HL-60/S4 treated with retinoic acid at 250 ng/mL for 4 days and 3 days (cell line): Measurements from ENCODE around the gene ACTG2.

Experiments used
- in situ Hi-C: fragments of 300-500 bp; cut with MboI; formaldehyde crosslinking; loops from 2 replicates; pipeline ENCODE4 v1.7.0; 2022; ENCODE audit warnings: low sequenced_read_pairs

ACTG2 gene

DNA sequence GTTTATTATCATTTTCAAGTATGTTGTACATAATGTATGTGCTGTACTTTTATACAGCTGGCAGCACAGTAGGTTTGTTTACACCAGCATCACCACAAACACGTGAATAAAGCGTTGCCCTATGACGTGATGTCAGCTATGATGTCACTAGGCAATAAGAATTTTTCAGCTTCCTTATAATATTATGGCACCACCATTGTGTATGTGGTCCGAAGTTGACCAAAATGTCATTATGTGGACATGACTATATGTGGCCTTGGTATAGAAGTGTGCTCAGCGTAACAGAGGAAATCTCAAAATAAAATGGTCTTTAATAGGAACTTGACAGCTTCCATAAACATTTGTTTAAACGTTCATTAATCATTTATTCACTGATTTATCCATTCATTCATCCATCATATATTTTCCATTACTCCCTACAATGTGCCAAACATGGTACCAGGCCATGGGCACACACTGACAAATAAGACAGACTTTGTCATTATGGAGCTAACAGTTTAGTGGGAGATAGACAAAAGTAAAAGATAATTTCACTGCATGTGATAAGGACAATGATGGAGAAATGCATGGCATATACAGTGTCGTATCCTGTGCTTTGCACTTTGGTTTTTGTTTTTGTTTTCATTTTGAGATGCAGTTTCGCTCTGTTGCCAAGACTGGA lies 18.9 kb downstream of the ACTG2 start:
- in situ Hi-C loops = no loop called here

DNA sequence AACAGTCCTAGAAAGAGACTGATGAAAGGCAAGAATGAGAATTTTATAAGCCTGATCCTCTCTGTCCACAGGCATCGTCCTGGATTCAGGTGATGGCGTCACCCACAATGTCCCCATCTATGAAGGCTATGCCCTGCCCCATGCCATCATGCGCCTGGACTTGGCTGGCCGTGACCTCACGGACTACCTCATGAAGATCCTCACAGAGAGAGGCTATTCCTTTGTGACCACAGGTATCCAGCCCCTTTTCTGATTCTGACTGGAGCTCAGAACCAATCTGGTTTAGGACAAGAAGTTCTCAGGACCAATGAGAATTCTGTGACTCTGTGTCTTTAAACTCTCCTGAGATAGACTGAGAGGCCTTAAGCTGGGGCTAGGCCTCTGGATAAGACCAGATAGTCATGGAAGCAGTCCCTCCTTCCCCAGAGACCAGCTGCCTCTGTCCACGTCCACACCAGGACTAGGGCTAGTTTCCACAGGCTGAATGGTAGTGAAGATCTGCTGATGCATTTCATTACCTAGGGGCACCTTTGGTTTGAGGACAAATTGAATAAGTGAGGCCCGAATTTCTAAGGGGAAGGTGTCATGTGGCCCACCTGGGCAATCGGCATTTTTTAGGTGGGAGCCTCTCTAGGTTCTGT lies 20.7 kb downstream of the ACTG2 start:
- in situ Hi-C loops = no loop called here

DNA sequence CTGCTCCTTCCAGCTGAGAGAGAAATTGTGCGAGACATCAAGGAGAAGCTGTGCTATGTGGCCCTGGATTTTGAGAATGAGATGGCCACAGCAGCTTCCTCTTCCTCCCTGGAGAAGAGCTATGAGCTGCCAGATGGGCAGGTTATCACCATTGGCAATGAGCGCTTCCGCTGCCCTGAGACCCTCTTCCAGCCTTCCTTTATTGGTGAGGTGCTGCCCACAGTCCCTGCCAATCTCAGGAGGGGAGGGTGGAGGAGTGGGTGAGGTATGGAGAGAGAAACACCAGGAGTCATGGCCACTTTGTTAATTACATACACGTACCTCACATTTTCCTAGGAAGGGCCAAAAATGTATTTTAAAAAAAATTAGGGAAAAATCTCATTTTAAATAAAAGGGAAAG lies 21.9 kb downstream of the ACTG2 start:
- in situ Hi-C loops = no loop called here

GRCh38 chr2:73915437-73915993 lies 22.7 kb downstream of the ACTG2 start:
- in situ Hi-C loops = no loop called here

- in situ Hi-C loops = no loop called here
Measured at GRCh38 chr2:73916666-73917065, 23.9 kb downstream of the ACTG2 start.

GRCh38 chr2:73917296-73917695 lies 24.5 kb downstream of the ACTG2 start:
- in situ Hi-C loops = no loop called here

DNA sequence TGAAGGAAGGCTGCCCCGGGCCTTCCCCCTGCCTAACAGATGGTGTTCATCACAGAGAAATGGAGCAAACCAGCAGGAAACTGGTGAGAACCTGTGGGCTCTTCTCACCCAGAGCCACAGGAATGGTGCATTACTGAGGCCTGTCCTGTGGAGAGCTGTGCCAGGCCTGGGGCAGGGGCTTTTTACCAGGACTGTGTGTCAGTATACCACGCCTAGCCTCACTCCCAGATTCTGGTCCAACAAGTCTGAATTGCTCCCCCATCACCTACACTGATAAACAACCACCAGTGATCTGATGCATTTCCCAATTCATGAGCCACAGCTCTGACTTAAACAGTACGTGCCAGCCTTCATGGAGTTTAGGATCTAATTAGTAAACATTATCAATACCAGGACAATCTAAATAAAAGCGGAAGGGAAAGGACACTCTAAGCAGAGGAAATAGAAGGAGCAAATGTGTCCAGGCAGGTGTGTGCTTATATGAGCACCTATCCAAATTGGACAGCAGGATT lies 24.9 kb downstream of the ACTG2 start:
- in situ Hi-C loops = no loop called here

DNA sequence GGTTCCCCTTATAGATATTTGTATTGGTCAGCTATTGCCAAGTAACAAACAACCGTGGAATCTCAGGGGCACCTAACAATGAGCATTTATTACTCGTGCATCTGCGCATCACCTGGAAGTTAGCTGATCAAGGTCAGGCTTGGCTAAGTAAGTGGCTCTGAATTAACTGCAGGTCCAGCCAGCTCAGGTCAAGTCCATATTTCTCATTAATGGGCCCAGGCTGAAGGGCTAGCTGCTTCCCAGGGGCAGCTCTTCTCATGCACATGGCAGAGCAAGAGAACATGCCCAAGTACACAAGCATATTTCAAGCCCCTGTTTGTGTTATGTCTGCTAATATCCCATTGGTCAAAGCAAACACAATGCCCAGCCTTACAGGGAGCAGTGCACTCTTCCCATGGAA lies 26.0 kb downstream of the ACTG2 start:
- in situ Hi-C loops = no loop called here

DNA sequence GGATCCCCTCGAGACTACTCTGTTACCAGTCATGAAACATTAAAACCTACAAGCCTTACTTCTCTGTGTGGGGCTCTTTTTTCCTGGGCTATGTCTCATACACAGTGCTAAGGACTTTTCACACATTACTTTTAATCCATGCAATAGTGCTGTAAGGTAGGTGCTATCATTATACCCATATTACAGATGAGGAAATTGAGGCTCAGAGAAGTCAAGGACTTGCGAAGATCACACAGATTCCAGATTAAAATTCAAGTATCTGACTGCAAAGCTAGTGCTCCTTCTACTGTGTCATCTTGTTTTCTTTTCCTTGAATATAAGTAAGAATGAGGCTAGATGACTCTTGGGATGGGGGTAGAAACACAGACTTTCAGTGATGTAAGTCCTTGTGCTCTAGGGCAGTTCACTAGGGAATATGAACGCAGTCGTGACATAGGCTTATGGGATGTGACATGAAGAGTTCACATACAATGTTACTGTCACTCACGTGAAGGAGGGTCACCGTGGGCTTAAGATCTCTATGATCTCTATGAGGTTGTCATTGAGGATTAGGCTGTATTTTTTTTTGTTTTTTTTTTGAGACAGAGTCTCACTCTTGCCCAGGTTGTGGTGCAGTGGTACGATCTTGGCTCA lies 26.9 kb downstream of the ACTG2 start:
- in situ Hi-C loops = no loop called here

DNA sequence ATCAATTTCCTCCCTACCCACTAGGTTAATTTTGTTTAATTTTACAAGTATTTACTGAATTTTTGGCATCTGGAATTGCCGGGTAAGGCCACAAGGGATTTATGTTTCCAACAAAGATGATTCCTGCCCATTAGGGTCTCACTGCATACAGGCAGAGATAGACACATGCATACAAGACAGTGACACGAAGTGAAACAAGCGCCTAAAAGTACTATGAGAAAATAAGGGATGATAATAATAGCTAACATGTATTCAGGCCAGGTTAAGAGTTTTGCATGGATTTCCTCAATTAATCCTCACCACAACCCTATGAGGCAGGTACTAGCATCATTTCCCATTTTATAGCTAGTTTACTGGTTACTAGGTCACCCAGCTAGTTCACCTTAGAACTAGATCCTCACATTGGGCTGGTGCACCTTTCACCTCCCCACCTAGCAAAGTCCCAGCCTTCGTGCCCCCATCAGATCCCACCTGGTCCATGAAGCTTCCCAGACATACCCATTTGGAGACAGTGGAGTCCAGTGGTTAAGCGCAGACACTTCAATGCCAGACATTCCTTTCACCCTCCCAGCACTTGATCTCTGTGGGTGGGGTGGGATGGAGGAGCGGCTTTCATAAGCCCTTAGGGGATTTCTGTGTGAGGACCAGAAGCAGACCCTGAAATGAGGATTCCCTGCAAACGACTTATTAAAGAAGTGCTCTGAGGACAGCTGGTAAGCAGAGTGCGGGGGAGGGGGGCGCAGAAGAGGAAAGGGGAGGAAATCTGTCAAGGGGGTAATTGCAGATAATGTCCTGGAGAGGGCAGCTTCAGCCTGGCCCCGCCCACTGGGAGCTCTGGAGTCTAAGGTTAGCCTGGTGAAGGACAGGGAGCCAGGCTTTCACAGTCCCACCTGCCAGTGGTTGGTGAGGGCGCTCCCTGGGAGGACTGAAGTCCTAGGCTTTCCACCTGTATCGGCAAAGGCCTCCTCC lies 28.1 kb downstream of the ACTG2 start:
- in situ Hi-C loops = no loop called here

GRCh38 chr2:73921581-73921980 lies 28.8 kb downstream of the ACTG2 start:
- in situ Hi-C loops = no loop called here

GRCh38 chr2:73922681-73923080 lies 29.9 kb downstream of the ACTG2 start:
- in situ Hi-C loops = no loop called here

DNA sequence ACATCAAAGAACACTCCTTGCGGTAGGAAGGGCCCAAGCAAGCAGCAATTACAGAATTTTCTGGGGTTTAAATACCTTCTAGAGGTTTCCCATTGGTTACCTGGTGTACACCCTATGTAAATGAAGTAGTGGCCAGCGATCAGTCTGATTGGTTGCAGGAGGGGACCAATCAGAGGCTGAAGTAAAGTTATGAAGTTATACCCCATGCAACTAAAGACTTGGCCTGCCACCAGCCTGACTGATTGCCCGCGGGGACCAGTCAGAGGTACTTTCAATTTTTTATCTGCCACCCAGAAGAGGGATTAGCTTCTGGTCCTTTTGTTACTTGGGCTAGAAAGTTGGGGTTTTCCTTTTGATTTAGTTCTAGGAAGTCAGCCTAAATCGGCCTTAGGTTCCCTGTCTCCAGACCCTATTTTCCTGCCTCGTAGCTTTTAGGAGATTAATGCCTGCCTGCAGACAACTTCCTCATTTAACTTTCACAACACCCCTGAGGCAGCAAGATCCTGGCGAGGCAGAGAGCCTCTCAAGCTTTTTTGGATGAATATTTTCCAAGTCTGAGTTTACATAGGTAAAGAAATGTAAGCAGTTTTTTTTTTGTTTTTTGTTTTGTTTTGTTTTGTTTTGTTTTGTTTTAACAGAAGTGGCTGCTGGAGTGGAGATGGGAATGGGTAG lies 32.4 kb downstream of the ACTG2 start:
- in situ Hi-C loops = no loop called here

DNA sequence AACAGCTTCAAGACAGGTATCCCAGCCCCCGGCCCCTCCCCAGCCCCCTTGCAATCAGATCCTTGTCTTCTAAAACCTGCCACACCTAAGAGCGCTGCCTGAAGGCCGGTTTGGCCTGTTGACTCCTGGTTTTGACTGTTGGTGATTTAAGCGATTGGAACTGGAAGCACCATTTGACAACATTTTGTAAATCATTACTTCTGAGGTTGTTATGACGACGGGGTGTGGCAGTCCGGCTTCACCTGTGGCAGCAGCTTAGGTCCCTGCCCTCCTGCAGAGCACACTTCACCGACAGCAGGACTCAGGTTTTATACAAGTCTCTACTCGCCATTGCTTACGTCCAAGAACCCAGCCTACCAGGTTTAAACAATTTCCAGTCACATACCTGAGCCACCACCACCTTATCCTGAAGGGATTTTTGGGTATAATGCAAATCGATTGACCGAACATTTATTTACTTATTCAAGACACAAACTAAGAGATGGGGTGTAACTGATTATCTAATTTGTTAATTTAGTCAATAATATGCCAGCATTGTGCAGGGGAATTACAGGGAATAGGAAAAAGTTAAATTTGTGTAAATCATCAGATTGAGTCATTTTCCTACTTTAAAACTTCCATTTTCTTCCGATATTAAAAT lies 33.2 kb downstream of the ACTG2 start:
- in situ Hi-C loops = no loop called here

- in situ Hi-C loops = no loop called here
Measured at GRCh38 chr2:73926493-73927327, 33.9 kb downstream of the ACTG2 start, which contains the start of gene DGUOK. Gene DGUOK (plus strand): TSS chr2:73926880. CDS start chr2:73926911, 31 bp downstream.

DNA sequence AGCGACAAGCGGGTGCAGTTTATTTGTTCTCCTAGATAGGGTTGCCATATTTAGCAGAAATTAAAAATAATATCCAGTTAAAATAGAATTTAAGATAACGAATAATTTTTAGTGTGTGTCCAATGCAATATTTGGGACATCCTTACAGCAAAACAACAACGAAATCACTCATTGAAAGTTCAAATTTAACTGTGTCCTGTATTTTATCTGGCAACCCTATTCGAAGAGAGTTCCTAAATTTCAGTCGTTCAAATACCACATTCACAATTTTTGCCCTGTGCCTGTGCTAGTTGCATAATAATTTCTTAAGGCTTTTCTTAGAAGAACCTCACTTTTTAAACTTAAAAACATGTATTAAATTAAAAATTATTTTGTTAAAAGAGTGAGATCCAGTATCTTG lies 34.5 kb downstream of the ACTG2 start:
- in situ Hi-C loops = no loop called here

DNA sequence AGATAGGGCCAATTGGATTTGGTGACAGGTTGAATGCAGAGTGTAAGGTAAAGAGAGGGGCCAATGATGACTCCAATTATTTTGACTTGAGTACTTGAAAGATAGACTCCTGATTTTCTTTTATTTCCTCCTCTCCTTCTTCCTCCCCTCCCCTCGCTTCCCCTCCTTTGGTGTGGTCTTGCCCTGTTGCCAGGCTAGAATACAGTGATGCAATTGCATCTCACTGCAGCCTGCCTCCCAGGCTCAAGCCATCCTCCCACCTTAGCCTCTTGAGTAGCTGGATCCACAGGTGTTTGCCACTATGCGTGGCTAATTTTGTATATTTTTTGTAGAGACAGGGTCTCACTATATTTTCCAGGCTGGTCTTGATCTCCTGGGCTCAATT lies 36.1 kb downstream of the ACTG2 start:
- in situ Hi-C loops = no loop called here

DNA sequence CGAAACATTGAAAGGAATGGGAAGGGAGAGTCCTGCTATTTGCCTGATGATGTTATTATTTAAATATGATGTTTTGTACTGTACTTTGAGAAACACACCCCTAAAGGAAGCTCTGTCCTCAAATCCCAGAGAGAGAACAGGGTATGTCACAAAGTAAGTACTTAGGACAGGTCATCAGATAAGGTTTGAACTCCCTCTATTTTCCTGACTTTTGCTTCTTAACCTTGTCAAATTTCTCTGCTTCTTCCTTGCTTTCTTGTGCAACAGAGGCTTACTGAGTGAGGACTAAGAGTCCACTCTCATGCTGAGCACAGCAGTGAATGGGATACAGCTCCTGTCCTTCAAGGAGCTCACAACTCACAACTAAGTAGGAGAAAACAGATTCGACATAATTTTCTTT lies 37.6 kb downstream of the ACTG2 start:
- in situ Hi-C loops = no loop called here
